LNCaP clone FGC (cell line): ENCODE data around the gene PTTG1.

Experiments used
- DNase-seq: peaks from one replicate; pipeline ENCODE4 v3.0.0-alpha.2; 2011; ENCODE audit warnings: low read depth
- H3K4me3 ChIP-seq: 2 replicates; pipeline ENCODE4 v1.5.1; 2011; ENCODE audit warnings: mild to moderate bottlenecking, low read depth, low read length, control low read depth
- TF ChIP-seq, protein P1 (sequence below): IDR thresholded peaks from 2 replicates; pipeline ENCODE4 v1.5.1; 2012; ENCODE audit warnings: mild to moderate bottlenecking; ENCODE audit not compliant: control insufficient read depth, insufficient read depth; ENCODE audit errors: extremely low read depth

The PTTG1 gene

DNA sequence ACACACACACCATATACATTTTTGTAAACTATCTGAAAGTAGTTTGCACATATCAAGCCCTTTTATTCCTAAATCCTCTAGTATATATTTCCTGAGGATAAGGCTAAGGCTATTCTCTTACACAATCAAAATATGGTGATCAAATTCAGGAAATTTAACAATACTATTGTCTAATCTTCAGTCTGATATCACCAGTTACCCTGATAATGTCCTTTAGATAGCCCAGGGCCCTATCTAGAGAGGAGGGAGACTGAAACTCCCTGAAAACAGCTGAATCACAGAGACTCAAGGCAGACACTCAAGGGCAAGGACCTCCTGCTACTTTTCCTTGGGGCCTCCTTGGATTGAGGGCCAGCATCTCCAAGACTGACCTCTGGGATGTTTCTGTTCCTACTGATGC lies 30.4 kb downstream of the PTTG1 start:
- TF ChIP-seq, protein P1, sequence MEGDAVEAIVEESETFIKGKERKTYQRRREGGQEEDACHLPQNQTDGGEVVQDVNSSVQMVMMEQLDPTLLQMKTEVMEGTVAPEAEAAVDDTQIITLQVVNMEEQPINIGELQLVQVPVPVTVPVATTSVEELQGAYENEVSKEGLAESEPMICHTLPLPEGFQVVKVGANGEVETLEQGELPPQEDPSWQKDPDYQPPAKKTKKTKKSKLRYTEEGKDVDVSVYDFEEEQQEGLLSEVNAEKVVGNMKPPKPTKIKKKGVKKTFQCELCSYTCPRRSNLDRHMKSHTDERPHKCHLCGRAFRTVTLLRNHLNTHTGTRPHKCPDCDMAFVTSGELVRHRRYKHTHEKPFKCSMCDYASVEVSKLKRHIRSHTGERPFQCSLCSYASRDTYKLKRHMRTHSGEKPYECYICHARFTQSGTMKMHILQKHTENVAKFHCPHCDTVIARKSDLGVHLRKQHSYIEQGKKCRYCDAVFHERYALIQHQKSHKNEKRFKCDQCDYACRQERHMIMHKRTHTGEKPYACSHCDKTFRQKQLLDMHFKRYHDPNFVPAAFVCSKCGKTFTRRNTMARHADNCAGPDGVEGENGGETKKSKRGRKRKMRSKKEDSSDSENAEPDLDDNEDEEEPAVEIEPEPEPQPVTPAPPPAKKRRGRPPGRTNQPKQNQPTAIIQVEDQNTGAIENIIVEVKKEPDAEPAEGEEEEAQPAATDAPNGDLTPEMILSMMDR = no peak
- no peak overlapping the region for H3K4me3 ChIP-seq
- no peak for DNase-seq

- TF ChIP-seq, protein P1 = no peak
- no peak overlapping the region for H3K4me3 ChIP-seq
- DNase-seq = no peak
These were observed 31.1 kb downstream of the PTTG1 start for GRCh38 chr5:160452795-160453194.

DNA sequence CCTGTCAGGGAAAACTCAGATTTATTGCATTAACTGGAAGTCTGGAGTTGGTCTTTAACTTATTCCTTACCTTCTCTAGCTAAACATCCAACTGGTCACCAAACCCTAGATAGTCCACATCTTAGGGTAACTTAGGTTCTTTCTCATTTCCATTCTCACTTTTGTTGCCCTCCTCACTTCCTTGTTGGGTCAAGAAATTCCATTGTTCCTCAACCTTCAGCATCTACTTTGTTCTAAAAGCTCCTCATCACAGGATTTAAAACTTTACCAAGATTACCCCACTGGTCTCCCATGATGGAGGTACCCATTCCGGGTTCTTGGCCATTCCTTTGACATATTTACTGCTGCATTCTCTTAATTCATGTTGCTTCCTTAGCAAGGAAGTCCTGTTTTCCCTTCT lies 32.1 kb downstream of the PTTG1 start:
- DNase-seq = no peak
- no peak overlapping the region for H3K4me3 ChIP-seq
- TF ChIP-seq, protein P1 = no peak

DNA sequence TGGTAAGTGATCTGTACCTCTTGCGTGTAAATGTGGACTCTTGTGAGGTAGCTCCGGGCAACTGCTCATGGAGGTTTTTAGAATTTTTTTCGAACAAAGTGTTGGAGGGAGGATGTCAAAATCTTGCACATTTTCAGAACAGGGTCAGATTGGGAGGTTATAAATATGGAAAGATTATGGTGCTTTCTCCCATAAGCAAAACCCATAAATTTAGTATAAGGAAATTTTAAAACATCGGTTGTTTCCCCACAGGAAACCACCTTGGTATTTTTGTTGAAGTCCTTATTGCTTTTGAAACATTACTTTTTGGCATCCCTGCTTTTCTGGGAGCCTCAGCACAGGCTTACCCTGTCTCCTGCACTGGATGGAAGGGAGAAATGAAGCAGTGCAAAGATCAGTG lies 33.9 kb downstream of the PTTG1 start:
- TF ChIP-seq, protein P1 = no peak
- H3K4me3 ChIP-seq = no peak overlapping the region
- no peak for DNase-seq

- no peak for DNase-seq
- TF ChIP-seq, protein P1 = no peak
- no peak overlapping the region for H3K4me3 ChIP-seq
These were observed 35.0 kb downstream of the PTTG1 start for GRCh38 chr5:160456480-160457177.

- H3K4me3 ChIP-seq = no peak overlapping the region
- DNase-seq = no peak
- TF ChIP-seq, protein P1 = no peak
These were observed 35.6 kb downstream of the PTTG1 start for GRCh38 chr5:160457252-160457651.
